GM12864 (cell line): ENCODE data around the gene GALNT17.

ENCODE experiments used
- DNase-seq: peaks from one replicate; pipeline ENCODE4 v3.0.0-alpha.2; 2011; ENCODE audit warnings: low read depth
- H3K4me3 ChIP-seq: 2 replicates; pipeline ENCODE4 v1.5.1; 2011; ENCODE audit warnings: mild to moderate bottlenecking, low read depth, low read length, control low read depth
- TF ChIP-seq, protein P1 (sequence below): IDR thresholded peaks from 2 replicates; pipeline ENCODE4 v1.5.1; 2011; ENCODE audit warnings: low read depth, mild to moderate bottlenecking, moderate library complexity, low read length, control low read depth, inconsistent platforms; ENCODE audit errors: missing control alignments

The GALNT17 gene

DNA sequence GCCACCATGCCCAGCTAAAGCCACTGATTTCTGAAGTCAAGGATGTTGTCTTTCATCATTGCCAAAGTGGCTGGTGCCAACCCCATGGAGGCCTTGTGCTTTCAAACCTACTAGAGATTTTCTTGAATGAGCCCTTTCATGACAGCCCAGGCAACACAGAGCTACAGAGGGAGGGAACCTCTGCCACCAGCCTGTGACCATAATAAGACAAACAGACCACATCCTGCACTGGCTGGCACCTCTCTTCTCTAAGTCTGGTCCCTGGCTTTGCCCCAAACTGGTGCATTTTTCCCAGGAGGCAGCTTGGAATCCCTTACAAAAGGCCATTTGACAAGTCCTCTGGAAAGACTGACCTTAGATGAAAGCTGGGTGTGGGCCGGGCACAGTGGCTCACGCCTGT is 348.8 kb downstream of the GALNT17 start:
- TF ChIP-seq, protein P1, sequence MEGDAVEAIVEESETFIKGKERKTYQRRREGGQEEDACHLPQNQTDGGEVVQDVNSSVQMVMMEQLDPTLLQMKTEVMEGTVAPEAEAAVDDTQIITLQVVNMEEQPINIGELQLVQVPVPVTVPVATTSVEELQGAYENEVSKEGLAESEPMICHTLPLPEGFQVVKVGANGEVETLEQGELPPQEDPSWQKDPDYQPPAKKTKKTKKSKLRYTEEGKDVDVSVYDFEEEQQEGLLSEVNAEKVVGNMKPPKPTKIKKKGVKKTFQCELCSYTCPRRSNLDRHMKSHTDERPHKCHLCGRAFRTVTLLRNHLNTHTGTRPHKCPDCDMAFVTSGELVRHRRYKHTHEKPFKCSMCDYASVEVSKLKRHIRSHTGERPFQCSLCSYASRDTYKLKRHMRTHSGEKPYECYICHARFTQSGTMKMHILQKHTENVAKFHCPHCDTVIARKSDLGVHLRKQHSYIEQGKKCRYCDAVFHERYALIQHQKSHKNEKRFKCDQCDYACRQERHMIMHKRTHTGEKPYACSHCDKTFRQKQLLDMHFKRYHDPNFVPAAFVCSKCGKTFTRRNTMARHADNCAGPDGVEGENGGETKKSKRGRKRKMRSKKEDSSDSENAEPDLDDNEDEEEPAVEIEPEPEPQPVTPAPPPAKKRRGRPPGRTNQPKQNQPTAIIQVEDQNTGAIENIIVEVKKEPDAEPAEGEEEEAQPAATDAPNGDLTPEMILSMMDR, result no peak
- DNase-seq, result no peak
- no peak overlapping the region for H3K4me3 ChIP-seq

DNA sequence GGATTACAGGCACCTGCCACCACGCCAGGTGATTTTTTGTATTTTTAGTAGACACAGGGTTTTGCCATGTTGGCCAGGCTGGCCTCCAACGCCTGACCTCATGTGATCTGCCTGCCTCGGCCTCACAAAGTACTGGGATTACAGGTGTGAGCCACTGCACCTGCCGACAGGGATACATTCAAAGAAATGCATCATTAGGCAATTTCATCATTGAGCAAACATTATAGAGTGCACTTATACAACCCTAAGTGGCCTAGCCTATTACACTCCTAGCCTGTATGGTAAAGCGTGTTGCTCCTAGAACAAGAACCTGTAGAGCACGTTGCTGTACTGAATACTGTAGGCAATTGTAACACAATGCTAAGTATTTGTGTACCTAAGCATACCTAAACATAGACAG is 350.3 kb downstream of the GALNT17 start:
- TF ChIP-seq, protein P1, result no peak
- H3K4me3 ChIP-seq, result no peak overlapping the region
- DNase-seq, result no peak

DNA sequence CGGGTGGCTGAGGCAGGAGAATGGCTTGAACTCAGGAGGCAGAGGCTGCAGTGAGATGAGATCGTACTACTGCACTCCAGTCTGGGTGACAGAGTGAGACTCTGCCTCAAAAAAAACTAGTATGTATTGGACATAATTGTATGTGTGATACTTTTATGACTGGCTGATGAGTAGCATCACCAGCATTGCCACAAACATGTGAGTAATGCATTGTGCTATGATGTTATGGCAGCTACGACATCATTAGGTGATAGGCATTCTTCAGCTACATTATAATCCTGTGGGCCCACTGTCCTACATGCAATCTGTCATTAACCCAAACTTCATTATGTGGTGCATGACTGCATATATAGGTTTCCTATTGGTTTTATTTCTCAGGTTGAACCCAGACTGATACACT is 352.4 kb downstream of the GALNT17 start:
- H3K4me3 ChIP-seq, result no peak overlapping the region
- DNase-seq, result no peak
- TF ChIP-seq, protein P1, result no peak

DNA sequence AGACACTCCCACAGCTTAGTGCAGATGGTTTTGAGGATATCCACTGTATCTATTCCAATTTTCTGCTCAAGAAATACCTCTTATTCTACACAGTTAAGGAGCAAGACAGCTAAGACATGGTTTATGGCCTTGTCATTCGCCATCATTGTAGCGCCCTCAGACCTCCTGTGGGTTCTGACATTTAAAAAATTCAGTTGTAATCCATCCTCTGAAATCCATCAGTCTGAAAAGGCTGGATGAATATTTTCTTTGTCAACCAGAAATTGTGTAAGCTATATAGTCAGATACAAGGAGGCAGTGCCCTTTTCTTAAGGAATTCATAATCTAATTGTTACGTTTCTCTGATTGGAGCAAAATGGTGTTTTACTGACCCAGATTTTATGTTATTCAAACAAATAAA is 353.6 kb downstream of the GALNT17 start:
- DNase-seq, result no peak
- no peak overlapping the region for H3K4me3 ChIP-seq
- TF ChIP-seq, protein P1, result no peak

DNA sequence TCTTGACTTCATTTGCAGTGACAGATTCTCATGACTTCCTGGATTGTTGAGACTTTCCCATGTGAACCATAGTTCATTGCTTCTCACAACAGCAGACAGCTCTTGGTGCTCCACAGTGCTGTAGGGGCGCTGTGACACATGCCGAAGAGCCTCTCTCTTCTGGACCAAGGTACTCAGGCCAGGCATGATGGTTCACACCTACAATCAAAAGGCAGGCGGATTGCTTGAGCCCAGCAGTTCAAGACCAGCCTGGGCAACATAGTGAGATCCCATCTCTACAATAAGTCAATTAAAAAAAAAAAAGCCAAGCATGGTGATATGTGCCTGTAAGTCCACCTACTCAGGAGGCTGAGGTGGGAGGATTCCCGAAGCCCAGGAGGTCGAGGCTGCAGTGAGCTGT is 354.5 kb downstream of the GALNT17 start:
- no peak overlapping the region for H3K4me3 ChIP-seq
- no peak for DNase-seq
- TF ChIP-seq, protein P1, result no peak

DNA sequence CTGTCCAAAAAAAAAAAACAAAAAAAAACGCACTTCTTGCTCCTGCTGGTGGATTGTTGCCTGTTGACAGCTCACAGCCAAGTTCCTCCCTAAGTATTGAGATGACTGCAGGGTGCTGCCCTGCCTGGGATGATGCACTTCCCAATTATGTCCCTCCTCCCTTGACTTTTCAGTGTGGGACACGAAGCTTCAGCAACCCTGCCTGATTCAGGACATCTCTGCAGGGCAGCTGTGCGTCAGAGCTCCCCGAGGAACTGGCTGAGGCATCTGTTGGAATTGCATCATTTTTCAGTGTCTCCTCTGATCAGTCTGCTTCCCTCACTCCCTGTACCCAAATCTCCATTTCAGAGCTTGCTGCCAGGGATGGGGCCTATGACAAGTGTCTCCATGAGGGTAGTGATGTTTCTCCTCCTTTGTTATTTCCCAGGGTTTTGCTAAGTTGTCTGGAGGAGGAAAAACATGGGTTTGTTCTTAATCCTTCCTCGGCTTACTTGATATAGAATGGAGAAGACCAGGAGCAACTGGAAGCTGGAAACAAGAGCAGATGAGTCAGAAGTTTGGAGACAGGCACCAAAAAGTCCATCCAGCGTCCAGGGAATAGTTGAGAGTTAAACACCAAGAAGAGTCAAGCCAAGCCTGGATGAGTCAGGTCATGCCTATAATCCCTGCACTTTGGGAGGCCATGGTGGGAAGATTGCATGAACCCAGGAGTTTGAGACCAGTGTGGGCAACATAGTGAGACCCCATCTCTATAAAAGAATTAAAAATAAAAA is 355.1 kb downstream of the GALNT17 start:
- H3K4me3 ChIP-seq, result no peak overlapping the region
- TF ChIP-seq, protein P1, result no peak
- no peak for DNase-seq

DNA sequence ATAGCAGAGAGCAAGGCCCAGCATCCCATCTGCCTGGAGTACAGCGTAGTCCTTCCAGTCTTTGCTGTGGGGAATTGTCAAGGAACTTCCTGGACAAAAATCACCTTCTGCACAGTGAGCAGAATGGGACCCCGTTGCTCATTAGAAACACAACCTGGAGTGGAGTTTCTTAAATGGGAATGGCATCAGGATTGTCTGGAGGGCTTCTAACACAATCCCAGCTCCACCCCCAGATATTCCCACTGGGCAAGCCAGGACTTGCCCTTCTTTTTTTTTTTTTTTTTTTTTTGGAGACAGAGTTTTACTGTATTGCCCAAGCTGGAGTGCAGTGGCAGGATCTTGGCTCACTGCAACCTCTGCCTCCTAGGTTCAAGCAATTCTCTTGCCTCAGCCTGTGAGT is 356.4 kb downstream of the GALNT17 start:
- no peak overlapping the region for H3K4me3 ChIP-seq
- no peak for DNase-seq
- TF ChIP-seq, protein P1, result no peak
